HG02973 (cell line): ENCODE results near the gene PLEKHG5.

Source experiments
- ATAC-seq: cut with Tn5 transposase; IDR thresholded peaks from one replicate; pipeline ENCODE4 v1.9.1; 2021; ENCODE audit warnings: moderate library complexity; ENCODE audit not compliant: unreplicated experiment

PLEKHG5 gene

DNA sequence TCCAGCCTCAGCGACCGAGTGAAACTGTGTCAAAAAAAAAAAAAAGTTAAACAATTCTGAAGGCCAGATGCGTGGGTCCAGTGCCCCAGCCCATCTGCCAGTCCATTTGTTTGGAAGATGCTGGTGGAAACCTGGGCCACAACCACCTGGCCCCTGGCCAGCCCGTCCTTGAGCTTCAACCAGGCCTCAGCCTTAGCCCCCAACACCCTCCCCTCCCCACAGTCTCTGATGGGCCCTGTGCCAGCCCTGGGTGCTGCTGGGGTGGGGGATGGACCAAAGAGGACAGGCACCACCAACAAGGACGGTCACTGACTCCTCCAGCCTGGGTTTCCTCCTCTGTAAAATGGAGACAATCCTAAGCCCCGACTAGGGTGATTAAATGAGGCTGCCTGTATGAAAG, 19.6 kb upstream of the PLEKHG5 start:
- no peak for ATAC-seq

DNA sequence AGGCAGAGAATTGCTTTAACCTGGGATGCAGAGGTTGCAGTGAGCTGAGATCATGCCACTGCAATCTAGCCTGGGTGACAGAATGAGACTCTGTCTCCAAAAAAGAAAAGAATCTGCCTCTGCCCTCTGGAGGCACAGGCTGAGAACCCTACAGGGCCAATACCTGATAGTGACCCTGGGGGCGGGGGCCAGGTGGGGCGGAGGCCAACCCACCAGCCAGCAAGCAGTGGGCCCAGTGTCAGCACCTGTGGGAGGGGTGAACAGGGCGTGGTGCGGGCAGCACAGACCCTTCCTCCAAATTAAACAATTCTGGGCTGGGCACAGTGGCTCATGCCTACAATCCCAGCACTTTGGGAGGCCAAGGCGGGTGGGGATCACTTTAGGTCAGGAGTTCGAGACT, 19.0 kb upstream of the PLEKHG5 start:
- ATAC-seq = no peak

DNA sequence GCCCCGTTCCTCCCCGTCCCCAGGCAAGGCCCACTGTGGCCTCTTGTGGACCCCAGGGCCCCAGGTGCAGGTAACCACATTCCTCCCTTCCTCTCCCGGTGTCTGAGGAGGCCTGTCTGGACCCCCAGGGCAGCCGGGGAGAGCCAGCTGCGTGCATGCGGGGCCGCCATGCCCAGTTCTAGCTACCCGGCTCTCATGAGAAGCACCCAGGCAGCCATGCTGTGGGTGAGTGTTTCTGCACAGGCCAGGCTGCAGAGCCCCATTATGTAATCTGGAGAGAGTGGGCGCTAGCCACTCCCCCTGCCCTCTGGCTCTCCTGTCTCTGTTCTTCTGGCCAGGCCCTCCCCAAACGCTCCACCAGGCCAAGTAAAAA, 18.4 kb upstream of the PLEKHG5 start:
- no peak for ATAC-seq

DNA sequence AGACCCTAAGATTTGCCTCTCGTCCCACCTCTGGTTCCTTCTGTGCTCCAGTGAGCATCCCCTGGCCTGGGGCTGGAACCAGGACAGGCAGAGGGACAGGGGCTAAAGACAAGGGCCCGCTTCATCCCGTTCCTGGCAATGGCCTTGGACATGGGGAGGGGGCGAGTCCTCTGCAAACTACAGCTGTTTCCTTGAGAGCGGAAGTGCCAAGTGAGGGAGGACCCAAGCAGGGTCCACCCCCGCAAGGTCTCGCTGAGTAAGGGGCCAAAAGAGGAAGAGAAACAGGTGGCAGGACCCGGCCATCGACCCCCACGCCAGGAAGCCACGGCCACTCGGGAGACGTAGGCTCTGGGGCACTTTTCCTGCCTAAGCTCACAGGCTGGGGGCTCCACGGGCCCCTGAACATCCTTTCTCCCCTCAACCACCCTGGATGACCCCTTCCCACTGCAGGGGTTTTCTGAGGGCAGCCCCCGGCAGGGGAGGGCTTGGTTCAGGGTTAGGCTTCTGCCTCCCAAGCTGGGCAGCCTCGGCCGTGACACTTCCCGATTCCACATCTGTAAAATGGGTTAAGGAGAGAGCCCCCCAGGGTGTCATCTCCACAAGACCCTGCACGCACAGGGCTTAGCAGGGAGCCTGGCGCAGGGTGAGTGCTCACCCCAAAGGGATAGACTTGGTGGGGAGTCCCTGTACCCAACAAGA, 17.9 kb upstream of the PLEKHG5 start:
- ATAC-seq = no peak

DNA sequence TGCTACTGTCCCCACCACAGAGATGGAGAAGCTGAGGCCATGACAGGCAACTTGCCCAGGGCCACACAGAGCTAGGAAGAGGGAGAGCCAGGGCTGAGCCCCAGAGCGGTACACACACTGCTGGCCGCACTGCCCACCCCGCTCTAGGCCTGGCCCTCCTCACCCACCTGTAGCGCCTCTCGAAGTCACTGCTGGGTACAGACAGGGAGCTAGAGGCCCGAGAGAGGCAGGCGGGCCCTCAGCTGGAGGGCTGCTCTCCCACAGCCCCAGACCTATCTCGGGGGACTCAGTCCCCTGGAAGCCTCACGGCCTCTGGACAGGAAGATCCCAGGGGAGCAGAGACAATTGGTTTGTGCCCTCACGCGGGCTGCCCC, 17.3 kb upstream of the PLEKHG5 start:
- no peak for ATAC-seq

DNA sequence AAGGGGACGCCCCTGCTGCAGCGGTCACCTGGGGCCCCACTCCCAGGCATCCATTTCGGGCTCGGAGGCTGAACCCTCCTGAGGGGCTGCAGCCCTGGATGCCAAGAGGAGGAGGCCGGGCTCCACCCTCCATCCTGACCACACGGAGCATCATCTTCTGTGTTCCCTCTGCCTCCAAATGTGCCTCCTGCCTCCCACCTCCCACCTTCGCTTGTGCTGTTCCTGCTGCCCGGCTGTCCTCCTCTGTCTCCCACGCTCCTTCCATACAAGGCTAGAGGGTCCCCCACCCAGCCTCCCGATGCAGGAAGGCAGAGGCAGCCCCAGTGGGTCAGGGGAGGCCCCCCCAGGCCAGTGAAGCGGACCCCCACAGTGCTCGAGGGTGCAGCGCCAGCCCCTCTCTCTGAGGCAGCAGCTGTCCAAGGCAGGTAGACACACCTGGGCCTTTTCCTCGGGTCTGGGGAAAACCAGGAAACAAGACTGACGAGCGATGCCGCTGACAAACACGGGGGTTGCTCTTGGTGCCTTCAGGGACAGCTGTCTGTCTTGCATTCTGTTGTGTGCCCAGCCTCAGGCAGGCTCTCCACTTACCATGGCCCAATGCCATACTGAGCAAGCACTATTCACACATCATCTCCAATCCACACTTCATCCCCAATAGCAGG, 16.8 kb upstream of the PLEKHG5 start:
- ATAC-seq = no peak

DNA sequence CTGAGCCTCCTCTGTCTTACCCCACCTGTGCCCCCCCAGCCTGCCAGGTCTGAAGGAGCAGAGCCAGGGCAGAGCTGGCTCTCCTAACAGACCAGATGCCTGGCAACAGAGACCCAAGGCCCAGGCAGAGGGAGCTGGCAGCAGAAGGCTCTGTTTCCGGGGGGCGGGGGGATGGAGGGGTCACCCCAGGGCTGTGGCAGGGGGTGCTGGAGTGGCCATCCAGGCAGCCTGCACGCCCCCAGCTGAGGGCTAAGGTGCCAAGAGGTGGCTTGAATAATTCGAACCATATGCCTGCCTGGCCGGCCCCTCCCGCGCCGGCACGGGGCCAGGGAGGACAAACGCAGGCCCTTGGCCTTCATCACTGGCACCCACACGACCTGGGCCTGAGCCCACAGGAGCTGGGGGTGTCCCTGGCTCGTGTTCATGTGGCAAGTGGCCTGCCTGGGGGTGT, 16.0 kb upstream of the PLEKHG5 start:
- ATAC-seq = no peak

DNA sequence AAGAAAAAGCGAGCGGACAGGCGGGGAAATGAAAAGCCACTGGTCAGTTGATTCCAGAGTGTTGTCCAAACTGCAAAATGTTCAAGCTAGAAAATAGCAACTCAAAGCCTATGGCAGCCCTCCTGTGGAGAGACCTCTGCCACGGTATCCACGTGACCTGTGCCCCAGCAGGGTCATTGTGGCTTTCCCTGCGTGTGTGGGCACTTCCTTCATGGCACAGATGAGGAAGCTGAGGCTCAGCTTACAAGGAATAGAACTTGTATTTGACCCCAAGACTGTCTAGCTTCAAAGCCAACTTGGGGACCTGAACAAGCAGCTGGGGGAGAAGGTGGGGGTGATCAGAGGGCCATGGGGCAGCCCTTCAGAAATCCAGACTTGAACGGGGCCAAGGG, 15.6 kb upstream of the PLEKHG5 start:
- ATAC-seq = no peak

DNA sequence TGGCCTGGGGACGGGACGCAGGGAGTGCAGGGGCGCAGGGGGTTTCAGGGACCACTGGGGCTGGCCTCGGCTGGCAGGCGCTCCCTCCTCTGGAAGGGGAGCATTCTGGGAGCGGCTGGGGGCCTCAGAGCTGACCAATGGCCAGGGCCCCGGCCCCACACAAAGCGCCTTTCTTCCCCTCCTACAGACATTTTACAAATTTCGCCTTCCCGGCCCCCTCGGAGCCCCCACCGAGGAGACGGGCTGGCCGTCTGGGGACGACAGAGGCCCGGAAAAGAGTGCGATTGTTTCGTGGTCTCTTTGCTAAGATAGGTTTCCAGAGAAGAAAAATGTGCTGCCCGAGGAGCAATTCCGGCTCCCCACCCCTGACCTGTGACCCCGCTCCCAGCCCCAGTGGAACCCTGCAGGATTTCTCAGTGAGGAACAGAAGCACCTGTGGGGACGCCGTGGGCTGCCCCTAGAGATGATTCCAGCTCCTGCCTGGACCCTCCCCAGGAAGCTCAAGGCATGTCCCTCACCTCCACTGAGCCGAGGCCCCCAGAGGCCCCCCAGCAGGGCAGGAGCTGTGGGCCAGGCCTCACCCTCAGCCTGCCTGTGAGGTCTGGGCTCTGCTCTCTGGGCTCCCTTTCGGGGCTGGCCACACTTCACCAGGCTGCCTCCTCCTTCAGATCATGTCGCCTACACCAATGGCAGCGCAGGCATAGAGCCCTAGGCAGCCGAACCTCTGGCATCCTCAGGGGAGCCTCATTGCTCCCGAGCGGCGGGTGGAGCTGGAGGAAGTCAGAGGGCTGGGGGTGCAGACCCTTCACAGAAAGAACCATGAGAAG, 15.0 kb upstream of the PLEKHG5 start:
- no peak for ATAC-seq

DNA sequence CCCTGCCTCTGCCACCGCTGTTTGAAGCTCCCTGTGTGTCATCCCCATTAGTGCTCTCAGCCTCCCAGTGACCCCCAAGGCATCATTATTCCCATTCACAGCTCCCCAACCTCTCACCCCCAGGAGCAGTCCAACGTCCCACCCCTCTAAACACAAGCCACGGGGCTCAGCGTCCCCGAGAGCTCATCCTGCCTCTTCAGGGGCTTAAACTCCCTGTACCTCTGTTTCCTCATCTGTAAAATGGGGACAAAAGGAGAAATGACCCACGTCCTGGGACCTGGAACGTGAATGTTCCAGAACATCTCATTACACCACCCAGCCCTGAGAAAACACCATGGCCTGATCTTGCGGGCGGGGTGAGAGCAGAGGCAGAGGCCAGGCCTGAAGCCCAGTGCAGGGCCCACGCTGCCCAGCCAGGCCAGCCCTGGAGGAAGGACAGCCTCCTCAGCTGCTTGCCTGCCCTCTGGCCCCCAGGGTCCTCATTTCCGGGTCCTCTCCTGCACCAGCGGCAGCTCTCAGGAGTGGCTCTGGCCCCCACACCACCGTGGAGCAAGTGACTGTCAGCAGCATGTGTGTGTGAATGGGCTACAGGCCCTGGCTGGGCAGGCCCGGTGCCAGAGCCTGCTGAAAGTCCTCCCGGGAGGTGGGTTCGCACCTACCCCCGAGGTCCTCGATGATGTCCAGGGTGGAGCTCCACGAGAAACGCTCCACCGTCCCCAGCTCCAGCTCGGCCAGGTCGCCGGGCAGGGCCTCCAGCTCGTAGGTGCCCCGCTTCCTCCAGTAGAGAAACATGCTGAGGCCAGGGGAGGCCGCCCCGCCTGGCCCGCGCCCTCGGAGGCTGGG, 14.1 kb upstream of the PLEKHG5 start:
- ATAC-seq = no peak

DNA sequence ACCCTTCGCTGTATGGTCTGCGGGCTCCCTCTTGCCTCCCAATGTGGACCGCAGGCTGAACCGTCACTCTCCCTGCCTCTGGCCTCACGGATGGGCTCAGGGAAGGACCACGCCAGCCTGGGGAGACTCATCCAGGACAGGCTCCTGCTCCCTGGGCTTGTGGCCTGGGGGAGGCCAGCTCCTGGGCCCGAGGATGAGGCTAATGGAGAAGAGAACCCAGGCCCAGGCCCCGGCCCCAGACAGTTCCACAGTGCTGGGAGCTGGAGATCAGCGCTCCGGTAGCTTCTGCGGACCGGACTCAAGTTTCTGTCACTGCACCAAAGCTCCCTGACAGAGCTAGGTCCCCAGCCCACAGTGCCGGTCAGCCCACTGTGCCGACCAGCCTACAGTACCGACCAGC, 13.4 kb upstream of the PLEKHG5 start:
- ATAC-seq = no peak

DNA sequence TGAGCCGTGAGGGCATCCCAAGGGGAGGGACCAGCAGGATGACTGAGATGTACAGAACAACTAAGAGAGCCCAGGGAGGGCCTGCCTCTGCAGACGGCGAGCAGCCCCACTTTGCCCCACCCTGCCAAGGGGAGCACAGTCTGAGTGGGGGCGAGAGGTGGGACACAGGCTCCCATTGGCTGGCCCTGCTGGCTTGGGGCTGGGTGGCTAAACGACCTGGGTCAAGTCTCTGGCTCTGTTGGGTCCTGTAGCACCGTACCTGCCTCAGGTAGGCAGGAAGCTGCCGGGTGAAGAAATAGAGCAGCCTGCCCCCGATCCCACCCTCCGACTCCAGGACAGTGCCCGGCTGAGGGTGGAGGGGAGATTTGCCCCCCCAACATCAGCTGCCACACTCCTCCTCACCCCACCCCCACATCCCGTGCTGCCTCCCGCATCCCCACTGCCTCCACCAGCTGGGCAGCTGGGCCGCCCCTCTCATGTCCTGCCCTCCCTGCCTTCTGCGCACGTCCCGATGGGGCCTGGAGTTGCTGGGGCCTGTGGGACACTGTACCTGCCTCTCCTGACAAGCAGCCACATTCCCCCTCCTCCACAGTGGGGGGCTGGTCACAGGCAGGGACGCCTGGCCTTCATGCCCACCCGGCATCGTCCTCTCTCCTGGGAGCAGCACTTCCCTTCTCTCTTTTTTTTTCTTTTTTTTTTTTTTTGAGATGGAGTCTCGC, 12.6 kb upstream of the PLEKHG5 start:
- no peak for ATAC-seq

DNA sequence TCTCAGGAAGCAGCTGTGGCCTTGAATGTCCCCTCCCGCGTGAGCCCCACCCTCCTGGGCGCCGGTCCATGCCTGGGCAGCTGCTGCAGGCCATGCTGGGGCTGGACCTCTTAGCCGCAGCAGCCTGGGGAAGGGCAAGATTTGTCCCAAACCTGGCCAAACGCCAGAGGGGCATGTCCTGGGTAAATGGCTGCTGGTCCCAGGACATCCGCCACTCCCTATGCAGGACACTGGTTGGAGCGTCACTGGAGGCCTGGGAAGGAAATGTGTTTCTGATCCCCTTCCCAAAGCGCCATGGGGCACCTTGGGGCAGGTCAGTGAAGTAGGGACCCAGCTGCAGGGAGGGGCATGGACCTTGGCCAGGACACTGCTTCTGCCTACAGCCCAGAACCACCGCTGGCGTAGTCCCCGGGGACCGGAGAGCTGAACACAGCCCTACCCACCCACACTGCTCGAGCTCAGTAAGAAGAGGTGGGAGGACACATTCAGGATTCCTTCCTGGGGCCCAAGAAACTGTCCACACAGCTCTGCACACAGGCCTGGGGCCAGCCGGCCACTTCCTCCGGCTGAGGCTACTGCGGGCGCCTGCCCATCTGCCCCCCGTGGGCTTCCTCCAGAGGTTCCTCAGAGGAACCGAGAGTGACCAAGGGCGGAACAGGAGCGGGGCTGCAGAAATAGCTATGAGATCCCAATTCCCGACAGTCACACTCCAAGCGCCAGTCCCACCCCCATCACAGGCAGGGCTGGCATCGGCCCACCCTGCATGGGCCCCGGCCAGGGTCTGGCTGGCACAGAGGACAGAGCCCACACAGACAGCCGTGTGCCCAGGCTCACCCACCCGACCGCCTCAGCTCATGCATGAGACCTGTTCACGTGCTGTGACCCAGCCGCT, 10.8 kb upstream of the PLEKHG5 start:
- no peak for ATAC-seq

DNA sequence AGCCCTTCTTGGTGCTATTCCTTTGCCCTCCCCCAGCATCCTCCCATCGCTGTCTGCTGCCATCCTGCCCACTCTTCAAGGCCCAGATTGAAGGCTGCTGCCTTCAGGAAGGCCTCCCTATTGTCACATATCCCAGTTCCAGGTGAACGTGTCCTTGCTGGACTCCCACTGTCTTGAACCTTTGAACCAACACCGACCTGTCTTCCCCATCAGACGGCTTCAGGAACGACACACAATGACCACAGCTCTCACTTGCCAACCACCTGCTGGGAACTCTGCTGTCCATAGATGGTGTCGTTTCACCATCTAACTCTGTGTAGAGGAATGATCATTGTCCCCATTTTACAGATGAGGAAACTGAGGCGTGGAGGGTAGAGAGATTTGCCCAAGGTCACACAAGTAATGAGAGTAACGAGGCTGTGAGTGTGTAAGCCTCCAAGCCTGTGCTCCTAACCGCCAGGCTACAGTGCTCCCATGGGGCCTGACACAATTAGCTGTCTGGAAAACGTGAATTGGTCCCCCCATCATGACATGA, 9.9 kb upstream of the PLEKHG5 start:
- ATAC-seq = no peak

DNA sequence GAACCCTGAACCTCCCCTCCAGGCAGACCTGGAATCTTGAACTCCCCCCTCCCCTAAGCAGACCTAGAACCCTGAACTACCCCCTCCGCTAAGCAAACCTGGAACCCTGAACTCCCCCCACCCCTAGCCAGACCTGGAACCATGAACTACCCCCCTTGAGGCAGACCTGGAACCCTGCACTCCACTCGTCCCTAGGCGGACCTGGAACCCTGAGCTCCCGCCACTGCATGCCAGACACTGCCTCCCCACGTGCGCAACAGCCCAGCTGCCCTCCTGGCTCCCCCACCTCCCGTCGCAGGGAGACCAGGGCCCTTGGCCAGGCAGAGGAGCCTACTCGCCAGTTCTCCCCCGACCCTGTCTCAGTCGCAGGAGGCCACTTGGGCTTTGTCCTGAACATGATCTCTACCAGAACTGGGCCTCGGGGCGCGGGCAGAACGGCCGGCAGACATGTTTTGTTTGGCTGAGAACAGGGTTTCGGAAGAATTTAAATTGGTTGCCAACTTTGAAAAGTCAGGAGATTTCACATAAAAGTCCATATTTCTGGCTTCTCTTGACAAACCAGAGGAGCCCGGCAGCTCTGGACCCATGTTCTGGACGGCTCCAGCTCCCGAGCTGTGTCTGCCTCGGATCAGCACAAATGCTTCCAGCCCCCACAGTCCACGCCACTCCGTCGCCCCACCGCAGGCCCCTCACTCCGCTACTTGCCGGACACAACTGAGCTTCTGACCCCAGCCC, 9.2 kb upstream of the PLEKHG5 start:
- no peak for ATAC-seq

DNA sequence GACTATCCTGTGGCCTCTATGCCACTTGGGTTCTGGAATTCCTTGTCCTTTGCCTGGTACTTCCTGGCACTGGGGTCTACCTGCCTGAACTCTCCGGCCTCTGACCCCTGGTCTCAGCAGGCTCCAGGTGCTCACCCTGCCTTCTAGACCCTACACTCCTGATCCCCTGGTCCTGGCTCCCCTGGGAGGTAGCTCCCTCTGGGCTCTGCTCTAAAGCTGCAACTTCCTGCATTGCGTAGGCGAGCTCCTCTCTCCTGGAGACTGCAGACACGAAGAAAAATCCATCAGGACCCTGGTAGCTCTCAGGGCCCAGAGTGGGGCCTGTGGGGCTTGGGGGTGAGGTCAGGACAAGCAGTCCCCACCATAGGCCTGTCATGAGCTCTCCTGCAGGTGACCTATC, 7.8 kb upstream of the PLEKHG5 start:
- ATAC-seq = no peak

DNA sequence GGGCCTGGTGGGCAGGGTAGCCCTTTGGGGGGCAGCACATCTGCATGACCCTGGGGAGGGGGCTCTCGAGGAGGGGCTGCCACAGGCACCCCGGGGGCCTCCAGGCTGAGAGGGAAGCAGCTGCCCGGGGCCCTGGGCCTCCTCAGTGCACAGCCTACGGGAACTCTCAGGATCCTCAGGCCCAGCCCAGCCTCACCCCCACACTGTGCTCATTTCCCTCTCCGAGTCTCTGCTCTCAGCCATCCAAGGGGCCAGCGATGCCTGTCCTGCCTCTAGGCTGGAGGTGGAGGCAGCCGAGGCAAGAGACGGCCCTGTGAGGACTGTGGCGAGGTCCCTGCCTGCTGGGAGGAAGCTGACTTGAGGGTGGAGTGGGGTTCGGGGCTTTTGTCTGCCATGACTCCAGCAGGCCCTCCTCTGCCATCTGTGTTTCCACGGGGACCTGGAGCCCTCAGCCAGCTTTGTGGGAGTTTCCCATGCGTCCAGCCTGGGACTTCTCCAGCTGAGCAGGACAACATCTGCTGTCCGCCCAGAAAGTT, 7.2 kb upstream of the PLEKHG5 start:
- no peak for ATAC-seq

DNA sequence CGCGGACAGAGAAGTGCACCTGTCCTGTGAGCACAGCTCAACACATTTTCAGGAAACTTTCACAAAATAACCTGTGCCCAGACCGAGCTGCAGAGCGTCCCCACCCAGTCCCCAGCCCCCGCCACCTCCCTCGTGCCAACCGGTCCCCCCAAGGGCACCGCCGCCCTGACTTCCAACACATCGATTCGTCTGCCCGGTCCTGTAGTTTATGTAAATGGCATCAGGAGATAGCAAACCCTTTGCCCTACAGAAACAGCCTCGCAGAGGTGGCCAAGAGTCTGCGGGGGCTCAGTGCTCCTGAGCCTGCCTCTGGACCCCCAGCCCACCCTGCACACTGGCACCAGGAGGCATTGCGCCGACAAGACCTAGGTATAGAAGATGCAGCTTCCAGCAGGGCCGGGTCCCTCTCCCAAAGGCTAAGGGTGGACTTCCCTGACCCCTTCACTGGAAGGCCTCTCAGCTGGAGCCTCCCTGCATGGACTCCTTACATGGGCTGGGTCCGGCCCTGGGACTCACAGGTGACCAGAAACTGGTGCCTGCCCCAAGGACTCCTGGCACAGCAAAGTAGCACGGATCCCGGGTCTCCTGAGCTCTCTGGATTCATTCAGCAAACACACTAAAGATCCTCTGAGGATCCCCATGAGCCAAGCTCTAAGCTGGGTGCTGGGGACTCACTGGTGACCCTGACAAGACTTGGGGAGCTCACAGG, 6.6 kb upstream of the PLEKHG5 start:
- ATAC-seq = no peak
